HG03520 (cell line): ENCODE data around the gene KRTAP12-4.
"Not testable (repeated sequence)": the region's sequence is repeated elsewhere in the genome, so short reads cannot be mapped to it uniquely, and the experiment has no call there.

ENCODE experiments used
- ATAC-seq: cut with Tn5 transposase; IDR thresholded peaks from one replicate; pipeline ENCODE4 v1.9.1; 2021; ENCODE audit warnings: mild to moderate bottlenecking, moderate library complexity; ENCODE audit not compliant: unreplicated experiment

Gene KRTAP12-4

GRCh38 chr21:44657635-44658540, 3.4 kb upstream of the KRTAP12-4 start, which contains the start of gene KRTAP12-3:
TSS of gene KRTAP12-3 (plus strand) at chr21:44657932. CDS start at chr21:44657980, 48 bp downstream.
- ATAC-seq, result no peak

GRCh38 chr21:44656868-44657267, 2.4 kb upstream of the KRTAP12-4 start:
- ATAC-seq, result no peak

- ATAC-seq, result no peak
These were observed 543 bp downstream of the KRTAP12-4 start for GRCh38 chr21:44653656-44654575.

GRCh38 chr21:44653123-44653522, 1.3 kb downstream of the KRTAP12-4 start:
- ATAC-seq, result no peak

GRCh38 chr21:44650973-44651675, 3.3 kb downstream of the KRTAP12-4 start:
- ATAC-seq, result no peak

- ATAC-seq, result no peak
These were observed 4.0 kb downstream of the KRTAP12-4 start for GRCh38 chr21:44650265-44650972.

- ATAC-seq, result no peak
These were observed 4.8 kb downstream of the KRTAP12-4 start for GRCh38 chr21:44649521-44650100.

- no peak for ATAC-seq
These were observed 5.7 kb downstream of the KRTAP12-4 start for GRCh38 chr21:44648557-44649311.

- no peak for ATAC-seq
These were observed 7.3 kb downstream of the KRTAP12-4 start for GRCh38 chr21:44647222-44647552.

- not testable (repeated sequence) for ATAC-seq
These were observed 7.9 kb downstream of the KRTAP12-4 start, which contains the start of gene KRTAP10-11 for GRCh38 chr21:44646366-44647221. TSS of gene KRTAP10-11 (plus strand) at chr21:44646414. CDS start at chr21:44646459, 45 bp downstream.

GRCh38 chr21:44644878-44645277, 9.6 kb downstream of the KRTAP12-4 start:
- no peak for ATAC-seq

GRCh38 chr21:44643741-44644310, 10.6 kb downstream of the KRTAP12-4 start:
- ATAC-seq, result no peak

- no peak for ATAC-seq
These were observed 13.7 kb downstream of the KRTAP12-4 start for GRCh38 chr21:44640761-44641160.

- no peak for ATAC-seq
These were observed 15.2 kb downstream of the KRTAP12-4 start for GRCh38 chr21:44639331-44639655.

- ATAC-seq, result not testable (repeated sequence)
These were observed 15.7 kb downstream of the KRTAP12-4 start for GRCh38 chr21:44638506-44639330.

GRCh38 chr21:44637851-44638348, 16.6 kb downstream of the KRTAP12-4 start:
- ATAC-seq, result not testable (repeated sequence)
